NCI-H128 (cell line): ENCODE data around the gene POU3F1.
"Not testable (repeated sequence)": the region's sequence is repeated elsewhere in the genome, so short reads cannot be mapped to it uniquely, and the experiment has no call there.

Experiments
- DNase-seq: peaks from one replicate; lab custom pipeline; 2025; ENCODE audit not compliant: unreplicated experiment; lab: John Stamatoyannopoulos, UW

POU3F1 gene

DNA sequence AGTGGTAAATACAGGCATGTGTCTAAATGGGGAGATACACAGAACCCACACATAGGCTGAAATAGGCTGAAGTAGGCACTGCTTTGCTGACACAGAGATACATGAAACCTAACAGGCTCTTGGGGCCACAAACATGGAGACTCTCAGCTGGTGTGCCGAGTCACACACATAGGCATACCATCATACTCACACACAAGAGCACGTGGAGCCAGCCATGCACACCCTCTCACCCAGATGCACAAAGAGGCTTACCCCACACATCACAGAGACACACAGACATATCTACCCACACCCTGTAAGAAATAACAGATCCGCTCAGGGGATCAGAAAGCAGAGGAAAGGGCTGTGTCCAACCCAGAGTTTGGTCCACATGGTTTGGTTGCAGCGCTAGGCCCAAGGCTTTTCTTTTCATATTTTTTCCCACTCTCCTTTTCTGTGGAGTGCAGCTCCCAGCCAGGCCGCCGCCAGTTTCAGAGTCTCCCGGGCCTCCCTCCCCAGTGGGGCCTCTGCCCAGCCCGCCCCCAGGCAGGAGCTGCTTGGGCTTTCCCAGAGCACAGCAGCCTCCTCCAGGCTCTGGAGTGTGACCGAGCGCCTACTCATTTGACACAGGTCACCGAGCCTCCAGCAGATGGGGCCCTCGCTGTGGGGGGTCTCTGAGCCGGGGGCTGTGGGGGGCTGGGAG lies 3.9 kb upstream of the POU3F1 start:
- DNase-seq: no peak

DNA sequence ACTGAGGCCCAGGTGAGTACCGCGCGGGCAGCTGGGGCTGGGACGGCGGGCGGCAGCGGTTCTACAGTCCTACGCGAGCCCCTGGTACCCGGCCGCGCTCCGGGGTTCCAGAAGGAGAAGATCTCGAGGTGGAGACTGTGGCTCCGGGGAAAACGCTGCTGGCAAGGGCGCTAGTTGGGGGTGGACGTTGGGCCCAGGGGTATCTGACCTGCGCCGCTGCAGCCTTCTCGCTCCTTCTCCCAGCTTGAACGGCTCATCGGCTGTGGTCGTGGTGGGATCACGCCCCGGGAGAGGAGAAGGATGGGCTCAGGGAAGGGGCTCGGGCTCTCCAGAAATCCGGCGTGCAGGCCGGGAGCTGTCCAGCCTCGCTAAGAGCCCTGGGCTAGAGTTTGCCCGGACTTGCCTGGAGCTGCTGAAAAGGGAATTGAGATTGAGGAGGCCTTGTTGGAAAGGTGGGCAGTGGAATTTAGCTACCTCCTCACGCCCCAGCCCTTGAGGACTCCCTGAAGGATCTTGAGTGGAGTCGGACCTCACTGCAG lies 1.1 kb upstream of the POU3F1 start:
- DNase-seq: no peak

DNA sequence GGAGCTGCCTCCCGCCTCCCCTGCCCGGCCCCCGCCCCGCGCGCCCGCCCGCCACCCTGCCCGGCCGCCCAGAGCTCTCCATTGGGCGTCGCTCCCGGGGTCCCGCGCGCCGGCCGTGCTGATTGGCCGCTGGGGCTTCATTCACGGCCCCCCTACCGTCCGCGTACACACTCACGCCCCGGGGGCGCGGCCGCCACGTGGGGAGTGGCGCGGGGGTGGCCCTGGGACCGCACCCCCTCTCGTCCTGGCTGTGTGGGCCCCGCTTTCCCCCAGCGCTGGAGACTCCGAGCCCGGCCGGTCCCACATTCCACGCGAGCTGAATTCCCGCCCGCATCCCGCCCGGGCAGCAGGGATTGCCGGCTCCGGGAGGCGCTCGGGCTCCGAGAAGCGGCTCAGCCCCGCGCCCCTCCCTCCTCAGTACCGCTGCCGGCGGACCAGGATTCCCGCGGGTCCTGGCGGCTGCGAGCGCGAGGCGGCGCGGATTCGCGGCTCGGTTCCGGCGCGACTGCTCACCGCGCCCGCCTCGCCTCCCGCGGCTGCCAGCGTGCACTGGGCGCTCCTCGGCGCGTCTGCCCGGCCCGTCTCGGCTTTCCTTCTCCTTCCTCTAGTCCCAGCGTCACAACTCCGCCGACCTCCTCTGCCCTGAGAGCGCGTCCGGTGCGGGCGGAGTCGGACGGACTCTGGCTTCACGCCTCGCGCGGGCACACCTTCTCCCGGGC lies 450 bp upstream of the POU3F1 start:
- no peak for DNase-seq

- no peak for DNase-seq
Observed at GRCh38 chr1:38045401-38046332, 926 bp downstream of the POU3F1 start.

DNA sequence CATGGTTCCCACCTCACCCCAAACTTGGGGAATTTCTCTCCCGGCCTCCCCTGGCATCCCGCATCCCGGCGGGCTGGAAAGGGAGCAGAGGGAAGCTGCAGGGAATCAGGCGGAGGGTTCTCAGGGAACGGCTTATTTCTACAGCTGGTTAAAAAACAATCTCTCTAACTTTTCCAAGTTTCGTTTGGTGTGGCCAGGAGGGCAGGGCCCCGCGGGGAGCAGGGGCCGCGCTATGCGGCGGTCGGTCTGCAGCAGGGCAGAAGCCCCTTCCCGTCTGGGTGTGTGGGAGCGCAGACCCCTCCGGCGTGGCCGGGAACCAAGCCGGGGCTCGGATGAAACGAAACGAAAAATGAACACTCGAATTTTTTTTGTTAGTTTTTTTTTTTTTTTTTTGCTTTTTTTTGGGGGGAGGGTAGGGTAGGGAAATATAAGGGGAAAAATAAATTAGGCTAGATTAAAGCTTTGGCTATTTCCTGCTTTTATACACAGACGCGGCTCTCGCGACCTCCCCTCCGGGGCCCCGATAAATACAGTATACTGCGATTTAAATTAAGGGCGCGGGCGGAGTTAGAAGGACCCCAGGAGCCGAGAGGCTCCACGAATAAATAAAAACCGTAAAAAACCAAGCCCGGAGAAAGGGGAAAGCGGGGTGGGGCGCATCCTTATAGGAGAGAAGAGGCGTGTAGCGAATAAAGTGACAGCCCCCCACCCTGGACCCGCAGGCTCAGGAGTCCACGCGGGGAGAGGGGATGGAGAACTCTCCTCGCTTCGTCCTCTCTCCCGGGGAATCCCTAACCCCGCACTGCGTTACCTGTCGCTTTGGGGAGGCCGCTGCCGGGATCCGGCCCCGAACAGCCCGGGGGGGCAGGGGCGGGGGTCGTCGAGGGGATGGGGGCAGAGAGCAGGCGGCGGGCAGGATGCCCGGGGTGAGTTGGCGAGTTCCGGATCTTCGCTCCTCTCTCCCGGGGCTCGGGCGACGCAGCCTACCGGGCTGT lies 2.1 kb downstream of the POU3F1 start:
- no peak for DNase-seq

- no peak for DNase-seq
Observed at GRCh38 chr1:38043036-38043747, 3.4 kb downstream of the POU3F1 start.

DNA sequence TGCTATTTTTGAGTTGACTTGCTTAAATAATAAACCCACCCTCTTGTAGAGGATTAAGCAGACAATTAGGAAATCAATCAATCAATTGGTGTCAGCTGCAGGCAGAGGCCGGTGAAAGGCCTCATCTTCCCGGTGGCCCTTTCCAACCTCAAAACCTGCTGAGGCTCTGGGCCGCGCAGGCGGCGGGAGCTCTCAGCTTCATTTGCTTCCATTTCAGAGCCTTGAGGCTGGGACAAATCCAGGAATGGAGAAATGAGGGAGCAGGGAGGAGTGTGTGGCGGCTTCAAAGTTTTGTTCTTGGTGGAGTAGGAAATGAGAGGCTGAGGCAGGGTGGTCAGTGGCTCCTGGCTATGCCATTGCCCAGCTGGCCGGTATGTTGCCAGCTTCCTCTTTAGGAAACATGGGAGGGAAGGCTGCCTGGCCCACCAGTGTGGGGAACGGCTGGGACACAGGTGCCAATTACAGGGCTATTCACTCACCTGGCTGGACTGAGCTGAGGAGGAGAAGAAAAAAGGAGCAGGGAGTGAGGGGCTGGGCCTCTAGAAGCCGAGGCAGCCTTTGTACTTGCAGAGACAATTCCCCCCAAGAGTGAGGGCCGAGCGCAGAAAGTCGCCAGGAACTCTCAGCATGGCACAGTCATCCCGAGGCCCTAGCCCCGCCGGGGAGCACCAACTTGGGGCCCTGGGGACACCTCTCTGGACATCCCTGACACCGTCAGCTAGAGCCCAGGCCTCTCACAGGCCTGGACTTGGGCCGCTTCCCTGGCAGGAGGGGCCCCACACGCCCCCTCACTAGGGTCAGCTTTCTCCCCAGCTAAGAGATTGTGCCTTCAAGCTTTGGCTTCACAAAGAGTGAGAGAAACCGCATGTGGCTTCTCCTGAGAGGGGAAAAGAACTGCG lies 4.4 kb downstream of the POU3F1 start:
- no peak for DNase-seq

DNA sequence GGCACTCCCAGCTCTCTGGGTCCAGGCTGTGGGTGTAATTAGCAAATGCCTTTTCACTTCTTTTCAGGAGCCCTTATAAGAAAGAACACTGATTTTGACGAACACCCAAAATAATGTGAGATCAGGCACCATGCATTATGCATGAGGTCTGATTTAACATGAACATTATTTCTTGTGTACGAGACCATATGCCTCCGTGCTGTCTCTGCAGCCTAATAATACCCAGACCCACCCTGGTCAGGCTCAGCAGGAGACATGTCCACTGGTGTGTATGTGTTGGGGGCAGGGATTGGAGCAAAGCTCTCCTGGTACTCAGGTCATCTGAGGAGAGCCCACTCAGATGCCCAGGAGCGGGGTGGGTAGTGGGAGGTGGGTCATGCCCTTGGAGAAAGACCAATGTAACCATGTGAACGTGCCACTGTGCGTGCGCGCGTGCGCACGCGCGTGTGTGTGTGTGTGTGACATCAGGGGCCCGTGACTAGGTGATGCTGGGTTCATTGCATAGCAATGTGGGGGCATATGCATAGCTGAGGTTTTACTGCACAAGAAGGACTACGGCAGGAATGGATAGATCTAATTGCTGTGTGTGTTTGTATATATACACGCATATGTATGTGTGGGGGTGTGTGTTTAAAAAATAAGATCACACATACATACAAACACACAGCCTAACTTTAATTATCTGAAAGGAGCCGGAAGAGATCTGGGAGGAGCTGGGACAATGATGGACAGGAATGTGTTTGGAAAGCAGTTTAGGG lies 7.1 kb downstream of the POU3F1 start:
- DNase-seq: no peak

GRCh38 chr1:38038861-38039260 lies 7.7 kb downstream of the POU3F1 start:
- no peak for DNase-seq

DNA sequence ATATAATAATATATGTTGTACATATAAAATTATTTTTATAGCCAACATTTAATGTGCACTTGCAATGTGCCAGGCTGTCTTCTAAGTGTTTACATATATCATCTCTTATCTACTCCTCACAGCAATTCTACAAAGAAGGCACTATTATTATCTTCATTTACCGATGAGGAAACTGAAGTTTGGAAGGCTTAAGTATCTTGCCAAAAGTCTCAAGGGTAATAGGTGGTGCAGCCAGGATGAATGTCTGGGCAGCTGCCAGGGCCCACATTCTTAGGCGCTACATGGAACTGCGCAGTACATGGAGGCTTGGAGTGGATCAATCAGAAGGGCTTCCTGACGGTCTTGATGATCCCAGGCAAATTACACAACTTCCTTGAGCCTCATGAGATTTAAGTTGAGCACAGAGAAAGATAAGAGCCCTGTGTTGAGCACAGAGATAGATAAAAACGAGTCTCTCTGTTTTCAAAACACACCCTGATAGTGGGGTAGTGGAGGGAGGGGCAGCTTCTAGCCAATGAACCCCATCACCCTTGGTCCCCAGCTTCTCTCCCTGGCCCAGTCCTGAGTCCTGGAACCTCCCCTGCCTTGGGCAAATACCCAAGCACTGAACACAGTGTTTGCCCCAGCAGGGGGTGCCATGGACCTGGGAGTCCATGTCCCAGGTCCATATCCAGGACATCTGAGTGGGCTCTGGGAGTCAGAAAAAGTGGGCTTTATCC lies 9.2 kb downstream of the POU3F1 start:
- DNase-seq: no peak

DNA sequence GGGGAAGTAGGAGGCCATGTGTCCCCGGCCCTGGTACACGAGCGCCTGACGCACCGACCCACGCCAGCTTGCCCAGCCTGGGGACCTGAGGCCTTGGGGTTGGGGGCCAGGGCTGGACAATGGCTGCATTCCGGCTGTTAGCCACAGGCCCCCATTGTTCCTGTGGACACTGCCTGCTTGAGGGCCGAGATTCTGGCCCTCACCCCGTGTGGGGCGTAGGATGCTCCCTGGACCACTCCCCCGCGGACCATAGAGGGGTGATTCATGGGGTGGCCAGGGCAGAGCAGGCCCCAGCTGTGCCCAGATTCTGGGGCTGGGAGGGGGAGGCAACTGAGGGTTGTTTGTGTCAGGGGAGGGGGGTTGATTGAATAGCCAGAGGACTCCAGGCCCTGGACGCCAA lies 11.7 kb downstream of the POU3F1 start:
- DNase-seq: no peak

DNA sequence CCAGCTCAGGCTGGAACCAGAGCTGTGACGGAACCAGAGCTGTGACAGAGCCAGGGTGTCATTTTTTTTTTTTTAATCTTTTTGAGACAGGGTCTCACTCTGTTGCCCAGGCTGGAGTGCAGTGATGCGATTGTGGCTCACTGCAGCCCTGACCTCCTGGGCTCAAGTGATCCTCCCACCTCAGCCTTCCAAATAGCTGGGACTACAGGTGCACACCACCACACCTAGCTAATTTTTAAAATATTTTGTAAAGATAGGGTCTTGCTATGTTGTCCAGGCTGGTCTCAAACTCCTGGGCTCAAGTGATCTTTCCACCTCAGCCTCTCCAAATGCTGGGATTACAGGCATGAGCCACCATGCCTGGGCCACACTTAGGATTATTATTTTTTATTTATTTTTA lies 13.6 kb downstream of the POU3F1 start:
- not testable (repeated sequence) for DNase-seq

- DNase-seq: no peak
Observed at GRCh38 chr1:38031513-38031866, 15.1 kb downstream of the POU3F1 start.

DNA sequence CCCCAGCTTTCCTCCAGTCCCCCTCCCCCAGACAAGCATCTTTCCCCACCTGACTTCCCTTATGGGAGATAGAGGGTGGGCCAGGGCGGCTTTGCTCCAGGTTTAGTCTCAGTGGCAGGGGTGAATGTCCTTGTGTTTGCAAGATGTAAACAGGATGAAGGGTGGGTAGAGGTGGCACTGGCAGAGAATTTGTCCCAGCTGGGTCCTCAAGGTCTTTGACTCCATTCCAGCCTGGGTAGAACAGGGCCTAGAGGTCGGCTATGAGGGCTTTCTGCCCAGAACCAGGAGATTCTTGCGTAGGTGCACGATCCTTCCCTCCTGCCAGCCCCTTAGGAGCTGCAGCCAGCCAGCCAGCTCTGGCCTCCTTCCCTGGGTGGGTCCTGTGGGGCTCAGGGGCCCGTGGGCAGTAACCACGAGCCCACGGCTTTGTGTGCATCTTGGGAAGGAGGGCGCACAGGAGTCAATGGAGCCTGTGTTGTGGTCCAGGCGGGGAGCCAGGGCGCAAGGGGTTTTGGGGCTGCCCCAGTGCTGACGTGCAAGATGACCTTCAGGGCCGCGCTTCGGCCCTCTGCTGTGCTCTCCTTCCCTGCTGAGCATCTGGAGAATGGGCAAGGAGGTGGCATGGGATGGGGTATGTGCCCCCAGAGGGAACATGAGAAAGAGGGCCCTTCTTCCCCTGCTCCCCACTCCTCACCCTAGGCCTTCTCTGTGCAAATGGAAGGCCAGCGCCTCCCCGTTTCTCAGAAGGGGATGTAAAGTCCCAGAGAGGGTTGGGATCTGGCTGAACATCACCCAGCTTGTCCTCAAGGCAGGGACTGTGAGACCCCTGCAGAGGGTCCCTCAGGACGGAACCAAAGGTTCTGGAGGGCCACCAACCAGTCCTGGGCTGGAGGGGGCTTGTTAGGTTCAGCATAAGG lies 15.7 kb downstream of the POU3F1 start:
- DNase-seq: no peak

DNA sequence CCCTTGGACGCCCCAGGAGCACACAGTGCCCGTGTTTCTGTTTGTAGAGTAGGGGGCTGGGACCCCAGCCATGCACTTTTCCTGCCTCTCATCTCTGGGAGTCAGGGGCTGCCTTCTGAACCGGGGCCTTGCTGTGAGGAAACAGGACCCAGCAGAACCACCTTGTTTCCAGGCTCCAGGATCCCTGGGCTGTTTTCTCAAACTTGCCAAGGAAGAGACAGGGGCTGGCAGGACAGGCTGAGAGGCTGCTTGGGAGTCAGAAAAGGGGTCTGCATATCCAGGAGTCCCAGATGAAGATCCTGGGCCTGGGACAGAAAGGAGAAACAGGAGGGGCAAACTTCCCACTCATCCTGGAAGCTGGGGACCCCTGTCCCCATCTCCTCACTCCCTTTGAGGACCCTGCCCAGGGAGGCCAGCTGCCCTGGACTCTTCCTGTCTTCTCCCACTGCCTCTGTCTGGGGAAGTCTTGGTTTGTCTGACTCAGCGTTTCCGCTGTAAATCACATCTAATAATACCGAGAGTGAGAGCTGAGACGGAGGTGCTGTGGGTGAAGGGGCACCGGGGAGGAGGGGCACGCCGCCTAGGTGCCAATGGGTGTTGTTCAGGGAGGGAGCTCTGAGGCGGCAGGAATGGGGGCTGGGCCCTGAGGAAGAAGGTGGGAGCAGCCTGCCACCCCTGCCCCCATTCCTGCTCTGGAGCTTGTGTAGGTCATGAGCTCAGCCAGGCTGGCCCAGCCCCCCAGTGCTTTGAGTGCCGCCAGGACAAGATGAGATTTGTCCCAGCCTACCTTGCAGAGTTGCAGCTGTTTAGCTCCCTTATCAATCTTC lies 16.7 kb downstream of the POU3F1 start:
- DNase-seq: no peak
